ENCODE measurements around the gene BATF3. TPM values are rescaled to one million over a fixed set of nuclear protein-coding genes. Genes with fewer than 3 reads are reported as not detected.
"Not testable (repeated sequence)": the region's sequence is repeated elsewhere in the genome, so short reads cannot be mapped to it uniquely, and the experiment has no call there.

BATF3 gene
- total and polyA plus RNA-seq, 2 donors: 21.6 to 27.2 TPM

- peaks cover 3 to 8% of the 10 kb centered on the region in 2 donors for H3K4me1 ChIP-seq (ENCODE audit: control insufficient read depth in 2 of 2, insufficient read depth in 2 of 2, low read length in 2 of 2)
- 97% methylated on average over 19 of the region's 19 CpGs for WGBS
- no peaks in the 10 kb centered on the region for H3K9me3 ChIP-seq (ENCODE audit: control insufficient read depth in 2 of 2, insufficient read depth in 1 of 2, low read length in 1 of 2)
- DNase-seq (ENCODE audit: low read depth in 6 of 9, low spot score in 9 of 9): no peak
- no peaks in the 10 kb centered on the region for H3K27me3 ChIP-seq (ENCODE audit: control insufficient read depth in 2 of 2, insufficient read depth in 1 of 2, low read length in 1 of 2)
- H3K27ac ChIP-seq (ENCODE audit: low read depth in 1 of 2, low read length in 1 of 2): no peak overlapping the region
- no peaks in the 10 kb centered on the region for H3K36me3 ChIP-seq (ENCODE audit: control insufficient read depth in 2 of 2, insufficient read depth in 2 of 2, low read length in 1 of 2)
- H3K4me3 ChIP-seq (ENCODE audit: low read length in 2 of 2): no peak overlapping the region
Measured at GRCh38 chr1:212646588-212646987, 53.1 kb downstream of the BATF3 start.

GRCh38 chr1:212645546-212646543 is 53.8 kb downstream of the BATF3 start:
- 90% methylated on average over 13 of the region's 13 CpGs for WGBS
- Histone ChIP-seq H3K27me3 (ENCODE audit: control insufficient read depth in 2 of 2, insufficient read depth in 1 of 2, low read length in 1 of 2) (no peaks in the 10 kb centered on the region), H3K27ac (ENCODE audit: low read depth in 1 of 2, low read length in 1 of 2) (no peak overlapping the region), H3K9me3 (ENCODE audit: control insufficient read depth in 2 of 2, insufficient read depth in 1 of 2, low read length in 1 of 2) (no peaks in the 10 kb centered on the region), H3K4me3 (ENCODE audit: low read length in 2 of 2) (no peak overlapping the region), H3K4me1 (ENCODE audit: control insufficient read depth in 2 of 2, insufficient read depth in 2 of 2, low read length in 2 of 2) (peaks cover 3 to 8% of the 10 kb centered on the region in 2 donors), H3K36me3 (ENCODE audit: control insufficient read depth in 2 of 2, insufficient read depth in 2 of 2, low read length in 1 of 2) (no peaks in the 10 kb centered on the region)
- no peak for DNase-seq (ENCODE audit: low read depth in 6 of 9, low spot score in 9 of 9)

GRCh38 chr1:212644866-212645545 is 54.6 kb downstream of the BATF3 start:
- Histone ChIP-seq H3K4me1 (ENCODE audit: control insufficient read depth in 2 of 2, insufficient read depth in 2 of 2, low read length in 2 of 2) (peaks cover 3 to 8% of the 10 kb centered on the region in 2 donors), H3K4me3 (ENCODE audit: low read length in 2 of 2) (no peak overlapping the region), H3K36me3 (ENCODE audit: control insufficient read depth in 2 of 2, insufficient read depth in 2 of 2, low read length in 1 of 2) (no peaks in the 10 kb centered on the region), H3K27me3 (ENCODE audit: control insufficient read depth in 2 of 2, insufficient read depth in 1 of 2, low read length in 1 of 2) (no peaks in the 10 kb centered on the region), H3K9me3 (ENCODE audit: control insufficient read depth in 2 of 2, insufficient read depth in 1 of 2, low read length in 1 of 2) (no peaks in the 10 kb centered on the region), H3K27ac (ENCODE audit: low read depth in 1 of 2, low read length in 1 of 2) (no peak overlapping the region)
- 97% methylated on average over 6 of the region's 6 CpGs for WGBS
- DNase-seq (ENCODE audit: low read depth in 6 of 9, low spot score in 9 of 9): no peak

- no peaks in the 10 kb centered on the region for H3K27me3 ChIP-seq (ENCODE audit: control insufficient read depth in 2 of 2, insufficient read depth in 1 of 2, low read length in 1 of 2)
- peaks cover 7 to 14% of the 10 kb centered on the region in 2 donors for H3K4me1 ChIP-seq (ENCODE audit: control insufficient read depth in 2 of 2, insufficient read depth in 2 of 2, low read length in 2 of 2)
- peak in 1 of 9 donors; percentile 42 for DNase-seq (ENCODE audit: low read depth in 6 of 9, low spot score in 9 of 9)
- H3K9me3 ChIP-seq (ENCODE audit: control insufficient read depth in 2 of 2, insufficient read depth in 1 of 2, low read length in 1 of 2): no peaks in the 10 kb centered on the region
- no peak overlapping the region for H3K4me3 ChIP-seq (ENCODE audit: low read length in 2 of 2)
- 91% methylated on average over 2 of the region's 2 CpGs for WGBS
- no peaks in the 10 kb centered on the region for H3K36me3 ChIP-seq (ENCODE audit: control insufficient read depth in 2 of 2, insufficient read depth in 2 of 2, low read length in 1 of 2)
- peak overlapping the region in 1 of 2 donors; percentile 27 for H3K27ac ChIP-seq (ENCODE audit: low read depth in 1 of 2, low read length in 1 of 2)
Measured at GRCh38 chr1:212643877-212644276, 55.8 kb downstream of the BATF3 start.

- H3K4me1 ChIP-seq (ENCODE audit: control insufficient read depth in 2 of 2, insufficient read depth in 2 of 2, low read length in 2 of 2): peaks cover 18 to 33% of the 10 kb centered on the region in 2 donors
- no peak overlapping the region for H3K4me3 ChIP-seq (ENCODE audit: low read length in 2 of 2)
- H3K36me3 ChIP-seq (ENCODE audit: control insufficient read depth in 2 of 2, insufficient read depth in 2 of 2, low read length in 1 of 2): no peaks in the 10 kb centered on the region
- no peaks in the 10 kb centered on the region for H3K27me3 ChIP-seq (ENCODE audit: control insufficient read depth in 2 of 2, insufficient read depth in 1 of 2, low read length in 1 of 2)
- no peaks in the 10 kb centered on the region for H3K9me3 ChIP-seq (ENCODE audit: control insufficient read depth in 2 of 2, insufficient read depth in 1 of 2, low read length in 1 of 2)
- no peak overlapping the region for H3K27ac ChIP-seq (ENCODE audit: low read depth in 1 of 2, low read length in 1 of 2)
- DNase-seq (ENCODE audit: low read depth in 6 of 9, low spot score in 9 of 9): no peak
- WGBS: 95% methylated on average over 1 of the region's 1 CpG
Measured at GRCh38 chr1:212641956-212642355, 57.7 kb downstream of the BATF3 start.

GRCh38 chr1:212640223-212640878 is 59.3 kb downstream of the BATF3 start:
- H3K36me3 ChIP-seq (ENCODE audit: control insufficient read depth in 2 of 2, insufficient read depth in 2 of 2, low read length in 1 of 2): no peaks in the 10 kb centered on the region
- H3K4me1 ChIP-seq (ENCODE audit: control insufficient read depth in 2 of 2, insufficient read depth in 2 of 2, low read length in 2 of 2): peaks cover 33 to 49% of the 10 kb centered on the region in 2 donors
- 98% methylated on average over 3 of the region's 3 CpGs for WGBS
- no peaks in the 10 kb centered on the region for H3K9me3 ChIP-seq (ENCODE audit: control insufficient read depth in 2 of 2, insufficient read depth in 1 of 2, low read length in 1 of 2)
- no peaks in the 10 kb centered on the region for H3K27me3 ChIP-seq (ENCODE audit: control insufficient read depth in 2 of 2, insufficient read depth in 1 of 2, low read length in 1 of 2)
- no peak overlapping the region for H3K4me3 ChIP-seq (ENCODE audit: low read length in 2 of 2)
- no peak for DNase-seq (ENCODE audit: low read depth in 6 of 9, low spot score in 9 of 9)
- H3K27ac ChIP-seq (ENCODE audit: low read depth in 1 of 2, low read length in 1 of 2): no peak overlapping the region

- WGBS: 96% methylated on average over 2 of the region's 2 CpGs
- H3K27me3 ChIP-seq (ENCODE audit: control insufficient read depth in 2 of 2, insufficient read depth in 1 of 2, low read length in 1 of 2); H3K4me3 ChIP-seq (ENCODE audit: low read length in 2 of 2); H3K36me3 ChIP-seq (ENCODE audit: control insufficient read depth in 2 of 2, insufficient read depth in 2 of 2, low read length in 1 of 2); DNase-seq (ENCODE audit: low read depth in 6 of 9, low spot score in 9 of 9); H3K27ac ChIP-seq (ENCODE audit: low read depth in 1 of 2, low read length in 1 of 2); H3K9me3 ChIP-seq (ENCODE audit: control insufficient read depth in 2 of 2, insufficient read depth in 1 of 2, low read length in 1 of 2): not testable (repeated sequence)
- H3K4me1 ChIP-seq (ENCODE audit: control insufficient read depth in 2 of 2, insufficient read depth in 2 of 2, low read length in 2 of 2): peaks cover 37 to 53% of the 10 kb centered on the region in 2 donors
Measured at GRCh38 chr1:212639524-212639923, 60.1 kb downstream of the BATF3 start.

- H3K4me3 ChIP-seq (ENCODE audit: low read length in 2 of 2): no peak overlapping the region
- peaks cover 0 to 3% of the 10 kb centered on the region in 2 donors for H3K9me3 ChIP-seq (ENCODE audit: control insufficient read depth in 2 of 2, insufficient read depth in 1 of 2, low read length in 1 of 2)
- peak in 2 of 9 donors; percentile 41 to 64 for DNase-seq (ENCODE audit: low read depth in 6 of 9, low spot score in 9 of 9)
- H3K27ac ChIP-seq (ENCODE audit: low read depth in 1 of 2, low read length in 1 of 2): peak overlapping the region; percentile 22 to 59
- no peaks in the 10 kb centered on the region for H3K27me3 ChIP-seq (ENCODE audit: control insufficient read depth in 2 of 2, insufficient read depth in 1 of 2, low read length in 1 of 2)
- peaks cover 33 to 46% of the 10 kb centered on the region in 2 donors for H3K4me1 ChIP-seq (ENCODE audit: control insufficient read depth in 2 of 2, insufficient read depth in 2 of 2, low read length in 2 of 2)
- H3K36me3 ChIP-seq (ENCODE audit: control insufficient read depth in 2 of 2, insufficient read depth in 2 of 2, low read length in 1 of 2): no peaks in the 10 kb centered on the region
- 51% methylated on average over 4 of the region's 4 CpGs for WGBS
Measured at GRCh38 chr1:212638492-212639151, 61.0 kb downstream of the BATF3 start.
